ENCODE data around the gene SIPA1L3.

SIPA1L3 gene

DNA sequence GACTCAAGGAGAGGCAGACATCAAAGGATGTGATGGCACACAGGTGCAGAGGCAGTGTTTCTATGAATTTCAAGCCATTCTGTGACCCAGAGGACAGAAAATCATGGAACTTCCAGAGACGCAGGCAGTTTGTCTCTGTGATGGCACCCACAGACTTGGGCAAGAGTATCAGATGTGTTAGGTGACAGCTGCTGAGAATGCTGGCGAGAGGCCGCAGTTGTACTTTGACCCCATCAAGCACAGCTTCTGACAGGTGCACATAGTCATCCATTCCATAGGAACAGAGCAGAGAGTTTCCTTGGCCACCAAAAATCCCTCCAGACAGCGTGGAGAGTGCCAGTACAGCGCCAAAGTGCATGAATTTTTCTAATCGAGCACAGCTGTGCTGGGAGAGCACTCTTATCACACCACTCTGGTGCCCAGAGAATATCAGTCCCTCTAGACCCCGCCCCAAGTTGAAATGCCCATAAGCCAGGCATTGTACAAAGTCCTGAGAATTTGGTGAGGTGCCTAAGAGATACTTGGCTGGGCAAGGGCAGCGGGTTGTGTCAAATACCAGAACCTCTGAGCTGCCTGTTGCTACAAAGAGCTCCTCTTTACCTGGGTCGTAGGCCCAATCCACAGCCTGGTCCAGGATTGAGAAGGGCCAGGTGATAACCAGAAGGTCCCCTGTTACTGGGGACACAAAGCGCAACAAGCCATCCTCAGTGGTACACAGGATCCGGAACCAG lies 13.0 kb upstream of the SIPA1L3 start:
- H3K4me1 ChIP-seq (ENCODE audit: control insufficient read depth in 1 of 2, insufficient read depth in 1 of 2, low read depth in 1 of 2, low read length in 1 of 2) = no peaks in the 10 kb centered on the region
- H3K4me3 ChIP-seq (ENCODE audit: low read depth in 1 of 2, low read length in 1 of 2) = no peak overlapping the region
- no peaks in the 10 kb centered on the region for H3K9me3 ChIP-seq
- H3K27ac ChIP-seq = no peak overlapping the region
- H3K27me3 ChIP-seq = no peaks in the 10 kb centered on the region
- TF ChIP-seq, protein P1, sequence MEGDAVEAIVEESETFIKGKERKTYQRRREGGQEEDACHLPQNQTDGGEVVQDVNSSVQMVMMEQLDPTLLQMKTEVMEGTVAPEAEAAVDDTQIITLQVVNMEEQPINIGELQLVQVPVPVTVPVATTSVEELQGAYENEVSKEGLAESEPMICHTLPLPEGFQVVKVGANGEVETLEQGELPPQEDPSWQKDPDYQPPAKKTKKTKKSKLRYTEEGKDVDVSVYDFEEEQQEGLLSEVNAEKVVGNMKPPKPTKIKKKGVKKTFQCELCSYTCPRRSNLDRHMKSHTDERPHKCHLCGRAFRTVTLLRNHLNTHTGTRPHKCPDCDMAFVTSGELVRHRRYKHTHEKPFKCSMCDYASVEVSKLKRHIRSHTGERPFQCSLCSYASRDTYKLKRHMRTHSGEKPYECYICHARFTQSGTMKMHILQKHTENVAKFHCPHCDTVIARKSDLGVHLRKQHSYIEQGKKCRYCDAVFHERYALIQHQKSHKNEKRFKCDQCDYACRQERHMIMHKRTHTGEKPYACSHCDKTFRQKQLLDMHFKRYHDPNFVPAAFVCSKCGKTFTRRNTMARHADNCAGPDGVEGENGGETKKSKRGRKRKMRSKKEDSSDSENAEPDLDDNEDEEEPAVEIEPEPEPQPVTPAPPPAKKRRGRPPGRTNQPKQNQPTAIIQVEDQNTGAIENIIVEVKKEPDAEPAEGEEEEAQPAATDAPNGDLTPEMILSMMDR (IDR thresholded peaks at IDR 0.05) = no peak
- no peaks in the 10 kb centered on the region for H3K36me3 ChIP-seq

DNA sequence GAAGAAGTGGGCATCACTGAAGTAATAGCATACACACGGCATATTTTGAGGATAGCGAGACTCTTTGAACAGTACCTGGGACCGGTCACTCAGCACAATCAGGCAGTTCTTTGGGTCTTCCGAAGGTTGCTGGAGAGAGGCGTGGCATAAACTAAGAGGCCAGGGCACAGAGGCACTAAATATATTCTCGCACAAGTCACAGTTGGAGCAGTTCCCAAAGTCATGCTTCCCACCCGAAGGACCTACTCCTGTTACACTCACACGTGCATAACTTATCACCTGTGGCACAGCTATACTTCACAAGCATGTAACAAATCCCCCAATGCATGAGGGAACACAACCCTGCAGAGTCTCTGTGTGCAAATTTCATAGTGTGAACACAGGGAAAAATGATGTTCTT lies 10.8 kb upstream of the SIPA1L3 start:
- Histone ChIP-seq H3K9me3 (no peaks in the 10 kb centered on the region), H3K27me3 (no peaks in the 10 kb centered on the region), H3K4me3 (ENCODE audit: low read depth in 1 of 2, low read length in 1 of 2) (no peak overlapping the region), H3K27ac (no peak overlapping the region), H3K36me3 (no peaks in the 10 kb centered on the region), H3K4me1 (ENCODE audit: control insufficient read depth in 1 of 2, insufficient read depth in 1 of 2, low read depth in 1 of 2, low read length in 1 of 2) (no peaks in the 10 kb centered on the region)
- TF ChIP-seq, protein P1 (IDR thresholded peaks at IDR 0.05) = no peak

DNA sequence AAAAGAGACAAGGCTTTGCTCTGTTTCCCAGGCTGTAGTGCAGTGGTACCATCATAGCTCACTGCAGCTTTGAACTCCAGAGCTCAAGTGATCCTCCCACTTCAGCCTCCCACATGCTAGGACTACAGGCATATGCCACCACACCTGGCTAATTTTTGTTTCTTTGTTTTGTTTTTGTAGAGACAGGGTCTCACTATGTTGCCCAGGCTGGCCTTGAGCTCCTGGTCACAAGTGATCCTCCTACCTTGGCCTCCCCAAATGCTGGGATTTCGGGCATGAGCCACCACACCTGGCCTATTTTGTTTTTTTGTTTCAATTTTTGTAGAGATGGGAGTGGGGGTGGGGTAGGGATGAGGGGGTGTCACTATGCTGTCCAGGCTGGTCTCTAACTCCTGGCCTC lies 7.6 kb upstream of the SIPA1L3 start:
- Histone ChIP-seq H3K4me3 (ENCODE audit: low read depth in 1 of 2, low read length in 1 of 2) (no peak overlapping the region), H3K27me3 (no peaks in the 10 kb centered on the region), H3K27ac (no peak overlapping the region), H3K36me3 (no peaks in the 10 kb centered on the region), H3K9me3 (no peaks in the 10 kb centered on the region), H3K4me1 (ENCODE audit: control insufficient read depth in 1 of 2, insufficient read depth in 1 of 2, low read depth in 1 of 2, low read length in 1 of 2) (no peaks in the 10 kb centered on the region)
- TF ChIP-seq, protein P1 (IDR thresholded peaks at IDR 0.05) = no peak

DNA sequence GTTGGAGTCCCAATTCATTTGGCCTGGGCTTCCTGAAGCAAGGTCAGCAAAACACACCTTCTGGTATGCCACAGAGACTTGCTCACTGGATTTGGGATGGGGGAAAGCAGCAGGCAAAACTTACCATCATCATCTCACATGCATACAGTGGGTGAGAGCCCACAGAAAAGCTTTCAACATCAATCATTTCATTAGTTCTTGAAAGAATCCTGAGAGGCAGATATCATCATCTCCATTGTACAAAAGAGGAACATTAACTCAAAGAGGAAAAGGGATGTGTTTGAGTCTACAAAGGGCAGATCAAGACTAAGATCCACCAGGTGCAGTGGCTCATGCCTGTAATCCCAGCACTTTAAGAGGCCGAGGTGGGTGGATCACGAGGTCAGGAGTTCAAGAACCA lies 7.0 kb upstream of the SIPA1L3 start:
- Histone ChIP-seq H3K36me3 (no peaks in the 10 kb centered on the region), H3K4me1 (ENCODE audit: control insufficient read depth in 1 of 2, insufficient read depth in 1 of 2, low read depth in 1 of 2, low read length in 1 of 2) (no peaks in the 10 kb centered on the region), H3K27ac (no peak overlapping the region), H3K9me3 (no peaks in the 10 kb centered on the region), H3K4me3 (ENCODE audit: low read depth in 1 of 2, low read length in 1 of 2) (no peak overlapping the region), H3K27me3 (no peaks in the 10 kb centered on the region)
- TF ChIP-seq, protein P1 (IDR thresholded peaks at IDR 0.05) = no peak

DNA sequence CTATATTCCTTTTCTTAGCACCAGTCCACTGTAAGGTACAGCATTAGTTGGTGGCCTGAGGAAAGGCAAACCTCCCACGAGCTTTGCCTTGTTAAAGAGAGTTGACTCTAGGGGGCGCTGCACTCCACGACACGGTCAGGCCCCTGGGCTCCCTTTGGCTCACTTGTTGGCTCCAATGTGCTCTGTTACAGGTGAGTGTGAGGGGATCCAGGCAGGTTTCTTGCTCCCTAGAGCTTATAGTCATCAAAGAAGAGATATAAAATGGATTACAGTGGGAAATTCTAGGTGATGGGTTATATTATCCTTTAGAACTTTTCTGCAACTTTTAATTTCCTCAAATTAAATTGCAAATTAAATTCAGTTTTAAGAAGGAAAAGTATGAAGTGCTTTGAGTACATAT lies 4.3 kb upstream of the SIPA1L3 start:
- H3K27me3 ChIP-seq = no peaks in the 10 kb centered on the region
- TF ChIP-seq, protein P1 (IDR thresholded peaks at IDR 0.05) = peak; percentile 49
- H3K36me3 ChIP-seq = no peaks in the 10 kb centered on the region

More for the DNA sequence above, 4.3 kb upstream of the SIPA1L3 start:
- Histone ChIP-seq H3K27ac (no peak overlapping the region), H3K9me3 (no peaks in the 10 kb centered on the region), H3K4me1 (ENCODE audit: control insufficient read depth in 1 of 2, insufficient read depth in 1 of 2, low read depth in 1 of 2, low read length in 1 of 2) (peaks cover 4 to 5% of the 10 kb centered on the region in 2 experiments), H3K4me3 (ENCODE audit: low read depth in 1 of 2, low read length in 1 of 2) (no peak overlapping the region)
